Measurements from ENCODE around the gene TAB2. TPM values are rescaled to one million over a fixed set of nuclear protein-coding genes. Genes with fewer than 3 reads are reported as not detected.
A peak's percentile ranks its signal among the peaks of the same experiment; 100 is the strongest.

The TAB2 gene, protein sequence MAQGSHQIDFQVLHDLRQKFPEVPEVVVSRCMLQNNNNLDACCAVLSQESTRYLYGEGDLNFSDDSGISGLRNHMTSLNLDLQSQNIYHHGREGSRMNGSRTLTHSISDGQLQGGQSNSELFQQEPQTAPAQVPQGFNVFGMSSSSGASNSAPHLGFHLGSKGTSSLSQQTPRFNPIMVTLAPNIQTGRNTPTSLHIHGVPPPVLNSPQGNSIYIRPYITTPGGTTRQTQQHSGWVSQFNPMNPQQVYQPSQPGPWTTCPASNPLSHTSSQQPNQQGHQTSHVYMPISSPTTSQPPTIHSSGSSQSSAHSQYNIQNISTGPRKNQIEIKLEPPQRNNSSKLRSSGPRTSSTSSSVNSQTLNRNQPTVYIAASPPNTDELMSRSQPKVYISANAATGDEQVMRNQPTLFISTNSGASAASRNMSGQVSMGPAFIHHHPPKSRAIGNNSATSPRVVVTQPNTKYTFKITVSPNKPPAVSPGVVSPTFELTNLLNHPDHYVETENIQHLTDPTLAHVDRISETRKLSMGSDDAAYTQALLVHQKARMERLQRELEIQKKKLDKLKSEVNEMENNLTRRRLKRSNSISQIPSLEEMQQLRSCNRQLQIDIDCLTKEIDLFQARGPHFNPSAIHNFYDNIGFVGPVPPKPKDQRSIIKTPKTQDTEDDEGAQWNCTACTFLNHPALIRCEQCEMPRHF
- total RNA-seq (2021) (49.3 and 52.2 TPM in 2 replicates), Bru-seq, nascent RNA (percentile 94 among the genes with signal in this experiment), BruChase-seq, experiment 1, labeled RNA remaining after a 2-hour chase (percentile 89 among the genes with signal in this experiment), BruChase-seq, experiment 2, labeled RNA remaining after a 6-hour chase (percentile 77 among the genes with signal in this experiment)
- long read RNA-seq, full-length matches to known transcripts = 3 of 20 reads
- long read RNA-seq, partial matches to known transcripts = 9 of 20 reads
- long read RNA-seq, other reads (novel, unspliced or antisense) = 8 of 20 reads

DNA sequence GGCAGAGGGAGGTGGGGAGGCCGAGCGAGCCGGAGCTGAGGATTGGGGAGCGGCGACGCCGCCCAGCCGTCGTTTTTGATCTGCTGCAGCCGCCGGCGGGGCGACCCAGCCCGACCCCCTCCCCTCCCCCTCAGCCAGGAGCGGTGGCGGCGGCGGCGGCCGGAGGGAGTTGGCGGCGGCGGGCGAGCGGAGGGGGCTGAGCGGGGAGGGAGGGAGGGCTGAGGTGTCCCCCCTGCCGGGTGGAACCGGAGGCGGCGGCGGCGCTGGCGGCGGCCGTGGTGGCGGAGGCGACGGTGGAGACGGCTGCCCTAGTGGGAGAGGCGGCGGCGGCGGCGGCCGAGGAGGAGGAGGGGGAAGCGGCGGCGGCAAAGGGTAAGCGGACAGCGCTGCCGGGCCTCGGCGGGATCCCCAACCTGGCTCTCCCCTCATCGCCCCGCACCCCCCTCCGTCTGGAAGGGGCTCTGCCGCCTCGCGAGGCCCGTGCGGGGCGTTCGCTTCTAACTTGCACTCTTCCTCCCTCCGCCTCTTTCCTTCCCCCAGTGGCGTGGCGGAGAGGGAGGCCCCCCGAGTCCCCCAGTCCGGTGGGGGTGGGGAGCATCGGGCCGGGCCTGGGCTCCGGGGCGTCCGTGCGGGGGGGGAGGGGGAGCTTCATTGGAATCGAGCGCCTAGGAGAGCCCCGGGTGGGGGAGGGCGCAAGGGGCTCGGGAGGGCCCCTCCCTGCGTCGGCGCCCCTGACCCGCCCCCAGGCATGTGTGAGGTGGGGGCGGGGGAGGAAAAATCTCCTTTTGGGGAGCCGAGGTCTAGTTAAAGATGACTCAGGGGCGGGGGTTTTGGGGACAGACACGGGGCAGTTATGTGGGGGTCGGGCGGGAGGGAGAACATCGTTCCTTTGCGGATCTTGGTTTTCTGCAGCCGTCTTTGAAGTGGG lies at the start of gene TAB2:
TAB2 (plus strand) TSS at position 69 of the 928 bp plus-strand sequence. CDS start 52,286 bp downstream, outside the sequence.
- Histone ChIP-seq H3K4me3 (ENCODE audit: low read depth, low read length, poor library complexity, severe bottlenecking) (peak within 1 kb of the TSS; percentile 93), H3K27ac (ENCODE audit: low read depth, low read length, poor library complexity, severe bottlenecking) (peak within 1 kb of the TSS; percentile 96), H3K9me3 (ENCODE audit: low read depth, low read length, poor library complexity, severe bottlenecking) (no peaks in the 10 kb centered on the region), H3K36me3 (ENCODE audit: insufficient read depth, low read length, poor library complexity, severe bottlenecking) (no peaks in the 10 kb centered on the region), H3K4me1 (ENCODE audit: insufficient read depth, low read length, poor library complexity, severe bottlenecking) (peaks cover 28% of the 10 kb centered on the region), H3K27me3 (replicated peaks; ENCODE audit: insufficient read depth, low read depth, low read length, poor library complexity) (peaks cover 4% of the 10 kb centered on the region)
- TF ChIP-seq, protein P1, sequence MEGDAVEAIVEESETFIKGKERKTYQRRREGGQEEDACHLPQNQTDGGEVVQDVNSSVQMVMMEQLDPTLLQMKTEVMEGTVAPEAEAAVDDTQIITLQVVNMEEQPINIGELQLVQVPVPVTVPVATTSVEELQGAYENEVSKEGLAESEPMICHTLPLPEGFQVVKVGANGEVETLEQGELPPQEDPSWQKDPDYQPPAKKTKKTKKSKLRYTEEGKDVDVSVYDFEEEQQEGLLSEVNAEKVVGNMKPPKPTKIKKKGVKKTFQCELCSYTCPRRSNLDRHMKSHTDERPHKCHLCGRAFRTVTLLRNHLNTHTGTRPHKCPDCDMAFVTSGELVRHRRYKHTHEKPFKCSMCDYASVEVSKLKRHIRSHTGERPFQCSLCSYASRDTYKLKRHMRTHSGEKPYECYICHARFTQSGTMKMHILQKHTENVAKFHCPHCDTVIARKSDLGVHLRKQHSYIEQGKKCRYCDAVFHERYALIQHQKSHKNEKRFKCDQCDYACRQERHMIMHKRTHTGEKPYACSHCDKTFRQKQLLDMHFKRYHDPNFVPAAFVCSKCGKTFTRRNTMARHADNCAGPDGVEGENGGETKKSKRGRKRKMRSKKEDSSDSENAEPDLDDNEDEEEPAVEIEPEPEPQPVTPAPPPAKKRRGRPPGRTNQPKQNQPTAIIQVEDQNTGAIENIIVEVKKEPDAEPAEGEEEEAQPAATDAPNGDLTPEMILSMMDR (conservative IDR thresholded peaks at IDR 0.05; ENCODE audit: low read depth, low read length) = no peak
- no peak for TF ChIP-seq EZH2 (IDR thresholded peaks at IDR 0.05; ENCODE audit: borderline replicate concordance, low read depth, low read length, poor library complexity, severe bottlenecking)
- CTCF ChIA-PET = no interaction called here
- intact Hi-C loops (cut with micrococcal nuclease; ENCODE audit: unreplicated experiment) = loop anchor here (5.0 kb wide), 1 partner anchor 99 kb away; no protein-coding TSS in a partner anchor
- DNase-seq (ENCODE audit: low spot score) = peak; percentile 59
- BruUV-seq (replicated peaks) = no TSS peak
- POLR2A ChIA-PET (ENCODE audit: low non-redundant PET) = no interaction called here

DNA sequence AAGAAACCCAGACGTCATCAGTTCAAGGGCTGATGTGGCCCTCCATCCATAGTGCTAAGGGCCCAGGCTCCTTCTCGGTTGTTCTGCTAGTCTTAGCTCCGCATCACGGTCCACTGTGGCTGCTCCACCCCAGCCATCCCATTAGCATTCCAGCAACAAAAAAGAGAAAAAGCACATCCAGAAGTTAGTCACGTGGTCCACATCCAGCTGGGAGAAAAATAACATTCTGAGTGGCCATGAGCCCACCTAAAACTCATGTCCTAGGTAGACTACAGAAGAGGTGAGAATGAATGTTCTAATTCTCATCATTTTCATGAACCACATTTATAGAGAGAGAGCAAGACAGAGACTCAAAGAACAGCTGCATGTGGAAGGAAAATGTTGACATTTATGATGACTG lies 49.4 kb upstream of the TAB2 start:
- Histone ChIP-seq H3K4me1 (ENCODE audit: insufficient read depth, low read length, poor library complexity, severe bottlenecking) (no peaks in the 10 kb centered on the region), H3K36me3 (ENCODE audit: insufficient read depth, low read length, poor library complexity, severe bottlenecking) (no peaks in the 10 kb centered on the region), H3K27me3 (replicated peaks; ENCODE audit: insufficient read depth, low read depth, low read length, poor library complexity) (peaks cover 3% of the 10 kb centered on the region), H3K4me3 (ENCODE audit: low read depth, low read length, poor library complexity, severe bottlenecking) (no peak overlapping the region), H3K27ac (ENCODE audit: low read depth, low read length, poor library complexity, severe bottlenecking) (no peak overlapping the region), H3K9me3 (ENCODE audit: low read depth, low read length, poor library complexity, severe bottlenecking) (no peaks in the 10 kb centered on the region)
- CTCF ChIA-PET = no interaction called here
- intact Hi-C loops (cut with micrococcal nuclease; ENCODE audit: unreplicated experiment) = no loop called here
- no peak for DNase-seq (ENCODE audit: low spot score)
- BruUV-seq (replicated peaks) = no TSS peak
- POLR2A ChIA-PET (ENCODE audit: low non-redundant PET) = interaction anchor here (0.6 kb wide), 1 partner anchor 20 kb away, joined by 3 read pairs; no protein-coding TSS in a partner anchor
- no peak for TF ChIP-seq EZH2 (IDR thresholded peaks at IDR 0.05; ENCODE audit: borderline replicate concordance, low read depth, low read length, poor library complexity, severe bottlenecking)
- TF ChIP-seq, protein P1 (conservative IDR thresholded peaks at IDR 0.05; ENCODE audit: low read depth, low read length) = no peak

DNA sequence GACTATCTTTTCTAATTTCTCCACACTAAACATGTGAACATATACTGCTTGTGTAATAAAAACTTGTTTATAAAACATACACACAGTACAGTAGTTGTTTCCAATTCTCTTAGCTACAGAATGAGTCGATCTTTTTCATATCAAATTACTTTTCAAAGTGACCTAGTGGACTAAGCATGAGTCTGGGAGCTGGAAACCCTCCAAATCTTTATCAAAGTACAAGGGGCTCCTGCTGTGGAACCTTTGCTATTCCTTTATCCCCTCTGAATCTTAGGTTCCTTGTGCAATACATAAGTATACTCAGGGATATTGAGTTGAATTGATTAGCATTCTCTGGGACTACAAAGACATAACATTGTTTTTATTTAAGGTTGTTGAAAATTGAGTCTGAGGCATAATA lies 48.7 kb upstream of the TAB2 start:
- DNase-seq (ENCODE audit: low spot score) = peak; percentile 12
- H3K9me3 ChIP-seq (ENCODE audit: low read depth, low read length, poor library complexity, severe bottlenecking) = no peaks in the 10 kb centered on the region
- intact Hi-C loops (cut with micrococcal nuclease; ENCODE audit: unreplicated experiment) = no loop called here
- H3K36me3 ChIP-seq (ENCODE audit: insufficient read depth, low read length, poor library complexity, severe bottlenecking) = no peaks in the 10 kb centered on the region
- POLR2A ChIA-PET (ENCODE audit: low non-redundant PET) = no interaction called here
- CTCF ChIA-PET = no interaction called here
- no TSS peak for BruUV-seq (replicated peaks)
- TF ChIP-seq EZH2 (IDR thresholded peaks at IDR 0.05; ENCODE audit: borderline replicate concordance, low read depth, low read length, poor library complexity, severe bottlenecking) = no peak
- TF ChIP-seq, protein P1 (conservative IDR thresholded peaks at IDR 0.05; ENCODE audit: low read depth, low read length) = no peak
- no peaks in the 10 kb centered on the region for H3K4me1 ChIP-seq (ENCODE audit: insufficient read depth, low read length, poor library complexity, severe bottlenecking)
- H3K27ac ChIP-seq (ENCODE audit: low read depth, low read length, poor library complexity, severe bottlenecking) = no peak overlapping the region
- peaks cover 3% of the 10 kb centered on the region for H3K27me3 ChIP-seq (replicated peaks; ENCODE audit: insufficient read depth, low read depth, low read length, poor library complexity)
- H3K4me3 ChIP-seq (ENCODE audit: low read depth, low read length, poor library complexity, severe bottlenecking) = no peak overlapping the region

All from A673 (cell line).